Naive thymus-derived CD8-positive, alpha-beta T cell (primary cell): ENCODE results near the gene ASXL1. TPM values are rescaled to one million over a fixed set of nuclear protein-coding genes. Genes with fewer than 3 reads are reported as not detected.
A peak's percentile ranks its signal among the peaks of the same experiment; 100 is the strongest.

Experiments used
- ATAC-seq, 2 donors: fragments of 150-1000 bp; cut with Tn5 transposase in 1 of 2; sonication (Bioruptor Pico), chemical (Tn5 transposase) in 1 of 2; 1 replicate in 1 of 2; 2 replicates in 1 of 2; pipeline ENCODE4 v1.10.0; 2021; ENCODE audit warnings: mild to moderate bottlenecking in 2 of 2, moderate library complexity in 2 of 2
- POLR2A ChIA-PET: fragments of 350-600 bp; sonication (Branson Sonifier 250); formaldehyde crosslinking; loops from one replicate; lab custom pipeline; 2021; ENCODE audit warnings: antibody characterized with exemption; lab: Charles Lee
- DNase-seq, 10 donors: peaks; one replicate each; pipeline versions ENCODE4 v3.0.0 to v3.0.0-alpha.2; 2020 to 2022
- H3K27ac Mint-ChIP-seq, 10 donors: one replicate each; pipeline ENCODE4 v1.8.0; 2020 to 2022; ENCODE audit warnings: mild to moderate bottlenecking in 10 of 10, mixed read lengths in 10 of 10, moderate library complexity in 4 of 10, inconsistent platforms in 1 of 10
- H3K27me3 Mint-ChIP-seq, 5 donors: one replicate each; pipeline ENCODE4 v1.8.0; 2021 to 2022; ENCODE audit warnings: mixed read lengths in 5 of 5
- H3K36me3 Mint-ChIP-seq, 3 donors: one replicate each; pipeline ENCODE4 v1.8.0; 2020 to 2022; ENCODE audit warnings: mixed read lengths in 3 of 3, mild to moderate bottlenecking in 2 of 3, inconsistent platforms in 1 of 3
- H3K4me1 Mint-ChIP-seq, 4 donors: one replicate each; pipeline ENCODE4 v1.8.0; 2021 to 2022; ENCODE audit warnings: mixed read lengths in 4 of 4
- H3K4me3 Mint-ChIP-seq, 10 donors: one replicate each; pipeline ENCODE4 v1.8.0; 2020 to 2022; ENCODE audit warnings: mild to moderate bottlenecking in 10 of 10, mixed read lengths in 10 of 10, moderate library complexity in 6 of 10, inconsistent platforms in 1 of 10
- H3K9me3 Mint-ChIP-seq, 9 donors: one replicate each; pipeline ENCODE4 v1.8.0; 2020 to 2022; ENCODE audit warnings: mixed read lengths in 9 of 9, mild to moderate bottlenecking in 3 of 9, inconsistent platforms in 1 of 9, moderate library complexity in 1 of 9
- polyA plus RNA-seq, 3 donors: library from polyadenylated mRNA; unstranded; fragments of 300-500 nt; fragmentation: Illumina TruSeq; gene quantifications; one replicate each; pipeline ENCODE4 v1.2.3, GENCODE V29; 2021
- total RNA-seq, 8 experiments: library from RNA in 2 of 8; stranded (reverse) in 2 of 8; gene quantifications; one replicate each; pipeline ENCODE4 v1.2.3 and lab custom pipeline; 2021 to 2026

ASXL1 gene
- total and polyA plus RNA-seq, 5 experiments from 2014 or later: 15.2 to 149 (median 20.1) TPM

DNA sequence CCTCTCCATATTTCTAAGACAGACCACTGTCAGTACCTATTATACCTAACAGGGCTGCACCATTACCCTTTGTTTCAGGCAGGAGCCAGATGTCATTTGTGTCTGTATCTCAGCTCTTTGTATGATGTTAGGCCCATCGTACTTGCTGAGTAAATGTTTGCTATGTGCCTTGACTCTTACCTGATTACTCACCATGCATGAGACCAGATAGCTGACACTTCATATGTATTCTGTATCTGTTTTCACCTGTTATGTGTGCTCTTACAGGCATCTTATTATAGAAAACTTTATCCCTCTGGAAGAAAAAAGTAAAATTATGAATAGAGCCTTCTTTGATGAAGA, 31.7 kb upstream of the ASXL1 start:
- DNase-seq: no peak
- H3K4me1 Mint-ChIP-seq: no peaks in the 10 kb centered on the region
- peaks cover 6 to 38% (median 15%) of the 10 kb centered on the region in 3 donors for H3K36me3 Mint-ChIP-seq
- H3K27ac Mint-ChIP-seq: peak overlapping the region in 2 of 10 donors; percentile 19 to 51
- ATAC-seq: no peak
- no peaks in the 10 kb centered on the region for H3K27me3 Mint-ChIP-seq
- no peaks in the 10 kb centered on the region for H3K9me3 Mint-ChIP-seq
- H3K4me3 Mint-ChIP-seq: no peak overlapping the region
- POLR2A ChIA-PET: no interaction called here

DNA sequence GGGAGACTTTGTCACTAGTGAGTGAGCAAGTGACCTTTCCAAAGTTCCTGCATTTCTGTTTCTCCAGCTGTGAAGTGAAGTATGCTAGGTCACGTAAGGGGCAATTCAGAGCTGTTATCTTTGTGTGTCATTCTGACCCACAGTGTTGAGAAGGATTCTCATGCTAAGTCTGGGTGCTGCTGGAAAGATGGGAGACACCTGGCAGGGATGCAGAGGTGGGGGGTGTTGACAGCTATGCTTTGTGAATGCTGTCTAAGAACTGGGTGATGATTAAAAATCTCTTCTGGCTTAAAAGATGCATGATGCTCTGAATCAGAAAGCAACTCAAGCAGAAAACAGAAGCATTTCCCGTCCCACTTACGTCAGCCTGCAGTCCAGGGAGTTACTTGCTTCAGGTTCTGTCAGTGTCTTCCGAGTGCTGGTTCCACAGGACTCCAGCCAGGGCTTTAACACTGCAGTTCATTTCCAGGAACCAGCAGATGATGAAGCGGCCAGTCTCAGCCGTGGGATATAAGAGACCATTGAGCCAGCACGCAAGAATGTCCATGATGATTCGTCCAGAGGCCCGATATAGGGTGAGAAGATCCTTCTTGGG, 30.9 kb upstream of the ASXL1 start:
- H3K4me1 Mint-ChIP-seq: no peaks in the 10 kb centered on the region
- no peaks in the 10 kb centered on the region for H3K9me3 Mint-ChIP-seq
- POLR2A ChIA-PET: no interaction called here
- no peak for DNase-seq
- H3K36me3 Mint-ChIP-seq: peaks cover 6 to 45% (median 15%) of the 10 kb centered on the region in 3 donors
- no peak for ATAC-seq
- H3K27me3 Mint-ChIP-seq: no peaks in the 10 kb centered on the region
- no peak overlapping the region for H3K4me3 Mint-ChIP-seq
- peak overlapping the region in 2 of 10 donors; percentile 7 to 23 for H3K27ac Mint-ChIP-seq

DNA sequence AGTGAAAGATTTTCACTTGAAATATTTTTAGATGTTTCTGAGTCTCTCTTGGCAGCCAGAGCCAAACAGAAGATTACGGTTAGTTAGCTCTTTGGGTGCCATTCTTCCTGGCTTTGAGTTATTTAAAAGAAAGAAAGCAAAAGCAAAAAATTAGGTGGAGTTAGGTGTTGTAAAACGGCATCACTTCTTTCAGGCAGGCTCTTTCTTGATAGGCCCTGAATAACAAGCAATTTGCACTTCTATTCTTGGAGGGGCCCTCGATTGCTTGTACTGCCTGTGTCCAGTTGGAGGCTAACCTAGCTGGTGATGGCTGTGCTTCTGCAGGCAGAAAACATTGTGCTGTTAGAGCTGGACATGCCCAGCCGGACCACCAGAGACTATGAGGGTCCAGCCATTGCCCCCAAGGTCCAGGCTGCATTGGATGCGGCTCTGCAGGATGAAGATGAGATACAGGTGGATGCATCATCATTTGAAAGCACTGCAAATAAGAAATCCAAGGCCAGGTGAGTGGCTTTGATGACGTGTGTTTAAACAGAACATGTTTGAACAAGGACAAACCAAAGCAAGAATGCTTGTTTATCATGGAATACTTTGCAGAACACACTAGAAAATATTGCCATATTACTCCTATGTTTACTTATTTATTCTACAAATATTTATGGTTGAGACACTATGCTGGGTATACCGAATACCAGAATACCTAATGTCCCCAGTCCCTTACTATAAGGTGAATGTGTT, 28.1 kb upstream of the ASXL1 start:
- Mint-ChIP-seq H3K4me3 (no peak overlapping the region), H3K4me1 (peaks cover 0 to 16% (median under 1%) of the 10 kb centered on the region in 4 donors), H3K9me3 (no peaks in the 10 kb centered on the region), H3K36me3 (peaks cover 6 to 63% (median 15%) of the 10 kb centered on the region in 3 donors), H3K27ac (peak overlapping the region in 1 of 10 donors; percentile 44), H3K27me3 (no peaks in the 10 kb centered on the region)
- DNase-seq (no peak), ATAC-seq (no peak)
- POLR2A ChIA-PET: interaction anchor here (0.5 kb wide), 1 partner anchor 59 kb away, joined by 4 read pairs; no protein-coding TSS in a partner anchor

DNA sequence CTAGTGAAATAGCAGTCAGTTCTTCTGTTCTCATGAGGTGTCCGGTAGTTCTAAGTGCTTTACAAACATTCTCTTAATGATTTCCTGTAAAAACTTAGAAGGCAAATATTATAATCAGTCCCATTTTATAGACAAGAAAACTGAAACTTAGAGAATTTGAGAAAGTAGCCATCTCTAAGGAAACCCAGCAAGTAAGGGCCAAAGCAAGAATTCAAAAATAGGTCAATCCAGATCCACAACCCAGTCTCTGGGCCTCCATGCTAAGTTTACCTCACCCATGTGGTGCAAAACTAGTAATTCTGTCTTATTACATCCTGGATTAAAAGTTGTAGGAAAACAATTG, 27.6 kb upstream of the ASXL1 start:
- Mint-ChIP-seq H3K27me3 (no peaks in the 10 kb centered on the region), H3K36me3 (peaks cover 6 to 64% (median 15%) of the 10 kb centered on the region in 3 donors), H3K9me3 (no peaks in the 10 kb centered on the region), H3K27ac (peak overlapping the region in 2 of 10 donors; percentile 5 to 36), H3K4me1 (peaks cover 0 to 16% (median under 1%) of the 10 kb centered on the region in 4 donors), H3K4me3 (no peak overlapping the region)
- POLR2A ChIA-PET: no interaction called here
- DNase-seq: no peak
- ATAC-seq: no peak

- Mint-ChIP-seq H3K9me3 (no peaks in the 10 kb centered on the region), H3K4me3 (no peak overlapping the region), H3K36me3 (peaks cover 0 to 49% (median 5%) of the 10 kb centered on the region in 3 donors), H3K4me1 (peaks cover 3 to 21% (median 7%) of the 10 kb centered on the region in 4 donors), H3K27ac (peak overlapping the region in 1 of 10 donors; percentile 29), H3K27me3 (no peaks in the 10 kb centered on the region)
- ATAC-seq (no peak), DNase-seq (no peak)
- POLR2A ChIA-PET: interaction anchor here (0.5 kb wide), 1 partner anchor 14 kb away, joined by 4 read pairs; no protein-coding TSS in a partner anchor
Observed at GRCh38 chr20:32332614-32333013, 25.5 kb upstream of the ASXL1 start.

DNA sequence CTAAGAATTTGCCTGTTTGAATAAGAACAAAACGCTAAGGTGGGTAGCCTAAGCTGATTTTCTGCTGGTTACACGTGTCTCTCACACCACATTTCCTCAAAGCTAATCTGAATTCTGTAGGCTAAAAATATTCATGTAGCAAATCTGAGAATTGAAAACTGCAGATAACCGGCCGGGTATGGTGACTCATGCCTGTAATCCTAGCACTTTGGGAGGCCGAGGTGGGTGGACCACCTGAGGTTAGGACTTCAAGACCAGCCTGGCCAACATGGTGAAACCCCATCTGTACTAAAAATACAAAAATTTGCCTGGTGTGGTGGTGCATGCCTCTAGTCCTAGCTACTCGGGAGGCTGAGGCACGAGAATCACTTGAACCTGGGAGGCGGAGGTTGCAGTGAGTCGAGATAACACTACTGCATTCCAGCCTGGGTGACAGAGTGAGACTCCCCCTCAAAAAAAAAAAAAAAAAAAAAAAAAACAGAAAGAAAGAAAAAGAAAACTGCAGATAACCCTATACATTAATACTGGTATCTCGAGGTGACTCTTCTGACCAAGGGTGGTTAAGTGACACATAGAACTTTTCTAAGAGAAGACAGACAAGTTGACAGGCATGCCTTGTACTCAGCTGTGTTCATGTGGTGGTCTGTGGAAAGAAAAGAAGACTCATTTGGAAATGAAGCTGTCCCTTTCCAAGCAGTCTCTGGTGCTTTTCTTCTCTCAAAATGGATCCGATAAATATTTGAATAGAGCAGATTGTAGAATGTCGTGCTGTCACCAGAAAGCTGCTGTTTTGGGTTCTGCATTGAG, 24.7 kb upstream of the ASXL1 start:
- no peaks in the 10 kb centered on the region for H3K9me3 Mint-ChIP-seq
- POLR2A ChIA-PET: no interaction called here
- peaks cover 3 to 21% (median 7%) of the 10 kb centered on the region in 4 donors for H3K4me1 Mint-ChIP-seq
- peak overlapping the region in 5 of 10 donors; percentile 57 to 91 (median 64) for H3K27ac Mint-ChIP-seq
- no peaks in the 10 kb centered on the region for H3K27me3 Mint-ChIP-seq
- no peak overlapping the region for H3K4me3 Mint-ChIP-seq
- DNase-seq (no peak), ATAC-seq (no peak)
- peaks cover 0 to 46% (median 5%) of the 10 kb centered on the region in 3 donors for H3K36me3 Mint-ChIP-seq

DNA sequence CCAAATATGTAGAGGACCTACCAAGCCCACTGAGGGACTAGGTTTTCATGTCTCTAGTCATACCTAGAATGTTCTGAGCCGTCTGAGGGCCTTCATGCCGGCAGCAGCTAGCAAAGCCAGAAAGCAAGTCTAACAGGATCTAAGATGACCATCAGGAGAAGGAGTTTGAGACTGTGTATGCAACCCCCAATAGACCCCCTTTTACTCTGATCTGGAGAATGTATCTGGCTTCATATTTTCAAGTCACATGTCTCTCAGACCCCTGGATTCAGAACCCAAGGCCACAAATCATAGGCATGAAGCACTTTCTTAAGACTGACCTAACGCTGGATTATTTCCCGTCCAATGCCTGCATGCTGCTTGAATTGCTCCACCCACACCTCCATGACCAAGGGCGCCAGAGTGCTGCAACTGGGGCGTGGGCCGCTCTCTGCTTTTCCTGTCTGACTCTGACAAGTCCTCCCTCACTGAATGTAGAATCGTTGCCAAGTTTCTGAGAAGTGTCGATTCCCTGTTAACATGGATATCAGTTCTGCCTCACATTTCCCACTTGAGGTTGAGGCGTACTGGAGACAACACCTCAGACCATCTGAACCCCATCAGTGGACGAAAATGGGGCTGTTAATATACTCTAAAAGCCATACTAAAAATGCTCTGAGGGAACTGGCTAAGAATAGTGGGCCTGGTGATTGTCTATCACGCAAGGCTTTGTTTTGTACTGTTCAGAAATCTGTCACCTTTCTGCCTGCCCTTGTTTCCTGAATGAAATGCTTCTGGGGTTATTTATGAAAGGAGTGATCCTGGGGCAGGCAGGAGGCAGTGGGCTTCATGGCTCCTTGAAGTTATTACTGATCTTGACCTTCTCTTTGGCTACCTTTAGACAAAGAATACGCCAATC, 23.9 kb upstream of the ASXL1 start:
- no peaks in the 10 kb centered on the region for H3K27me3 Mint-ChIP-seq
- no peaks in the 10 kb centered on the region for H3K9me3 Mint-ChIP-seq
- peak overlapping the region in 7 of 10 donors; percentile 36 to 91 (median 64) for H3K27ac Mint-ChIP-seq
- H3K4me1 Mint-ChIP-seq: peaks cover 3 to 21% (median 7%) of the 10 kb centered on the region in 4 donors
- ATAC-seq (no peak), DNase-seq (peak in 1 of 10 donors; percentile 10)
- H3K36me3 Mint-ChIP-seq: peaks cover 0 to 46% (median 5%) of the 10 kb centered on the region in 3 donors
- peak overlapping the region in 1 of 10 donors; percentile 76 for H3K4me3 Mint-ChIP-seq
- POLR2A ChIA-PET: no interaction called here

GRCh38 chr20:32336918-32337347, 21.2 kb upstream of the ASXL1 start:
- peaks cover 3 to 21% (median 7%) of the 10 kb centered on the region in 4 donors for H3K4me1 Mint-ChIP-seq
- POLR2A ChIA-PET: interaction anchor here (0.7 kb wide), 1 partner anchor 192 kb away, joined by 3 read pairs; no protein-coding TSS in a partner anchor
- H3K36me3 Mint-ChIP-seq: peaks cover 0 to 27% (median 0%) of the 10 kb centered on the region in 3 donors
- ATAC-seq (peak; percentile 68 to 71), DNase-seq (peak in 4 of 10 donors; percentile 18 to 49 (median 42))
- peak overlapping the region in 6 of 10 donors; percentile 12 to 51 (median 41) for H3K27ac Mint-ChIP-seq
- H3K27me3 Mint-ChIP-seq: no peaks in the 10 kb centered on the region
- H3K4me3 Mint-ChIP-seq: peak overlapping the region in 1 of 10 donors; percentile 32
- no peaks in the 10 kb centered on the region for H3K9me3 Mint-ChIP-seq

DNA sequence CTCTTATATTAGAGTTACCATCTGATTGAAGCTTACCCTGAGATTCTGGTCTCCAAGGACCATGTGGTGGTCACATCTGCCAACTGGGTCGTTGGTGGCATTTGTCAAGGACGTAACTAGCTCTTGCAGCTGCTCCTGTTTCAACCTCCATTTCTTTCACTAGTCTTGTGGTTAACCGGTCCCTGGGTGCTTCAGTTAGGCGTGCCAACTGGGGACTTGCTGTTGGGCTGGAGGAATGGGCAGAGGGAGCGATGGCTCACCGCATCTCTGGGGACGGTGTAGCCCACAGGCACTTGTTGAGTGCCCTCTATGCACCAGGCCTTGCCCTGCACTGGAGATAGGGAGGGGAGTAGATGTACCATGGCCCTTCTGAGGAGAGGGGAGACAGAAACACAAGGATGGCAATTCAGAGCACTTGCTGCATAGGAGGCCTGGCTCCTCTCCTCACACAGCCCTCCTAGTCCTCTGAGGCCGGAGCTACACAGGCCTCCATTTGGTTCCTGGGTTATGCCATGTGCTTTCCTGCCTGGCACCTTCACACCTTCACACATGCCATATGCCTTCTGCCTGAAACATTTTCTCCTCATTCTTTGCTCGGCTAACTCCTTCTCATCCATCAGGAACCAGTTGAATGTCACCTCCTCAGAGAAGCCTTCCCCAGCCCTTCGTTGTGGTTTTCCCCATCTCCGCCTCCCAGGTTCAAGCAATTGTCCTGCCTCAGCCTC, 20.0 kb upstream of the ASXL1 start:
- peak overlapping the region in 2 of 10 donors; percentile 43 to 53 for H3K27ac Mint-ChIP-seq
- no peak for ATAC-seq
- H3K36me3 Mint-ChIP-seq: peaks cover 0 to 17% (median 0%) of the 10 kb centered on the region in 3 donors
- H3K4me3 Mint-ChIP-seq: no peak overlapping the region
- H3K27me3 Mint-ChIP-seq: no peaks in the 10 kb centered on the region
- DNase-seq: no peak
- H3K4me1 Mint-ChIP-seq: peaks cover 3 to 18% (median 7%) of the 10 kb centered on the region in 4 donors
- POLR2A ChIA-PET: interaction anchor here (0.8 kb wide), 1 partner anchor 97 kb away, joined by 4 read pairs; no protein-coding TSS in a partner anchor
- no peaks in the 10 kb centered on the region for H3K9me3 Mint-ChIP-seq

- H3K27me3 Mint-ChIP-seq: no peaks in the 10 kb centered on the region
- peaks cover 0 to 13% (median 0%) of the 10 kb centered on the region in 3 donors for H3K36me3 Mint-ChIP-seq
- no peak overlapping the region for H3K4me3 Mint-ChIP-seq
- no peaks in the 10 kb centered on the region for H3K9me3 Mint-ChIP-seq
- H3K4me1 Mint-ChIP-seq: peaks cover 3 to 17% (median 7%) of the 10 kb centered on the region in 4 donors
- DNase-seq (no peak), ATAC-seq (no peak)
- POLR2A ChIA-PET: no interaction called here
- H3K27ac Mint-ChIP-seq: peak overlapping the region in 2 of 10 donors; percentile 13 to 41
Observed at GRCh38 chr20:32338665-32339064, 19.5 kb upstream of the ASXL1 start.

DNA sequence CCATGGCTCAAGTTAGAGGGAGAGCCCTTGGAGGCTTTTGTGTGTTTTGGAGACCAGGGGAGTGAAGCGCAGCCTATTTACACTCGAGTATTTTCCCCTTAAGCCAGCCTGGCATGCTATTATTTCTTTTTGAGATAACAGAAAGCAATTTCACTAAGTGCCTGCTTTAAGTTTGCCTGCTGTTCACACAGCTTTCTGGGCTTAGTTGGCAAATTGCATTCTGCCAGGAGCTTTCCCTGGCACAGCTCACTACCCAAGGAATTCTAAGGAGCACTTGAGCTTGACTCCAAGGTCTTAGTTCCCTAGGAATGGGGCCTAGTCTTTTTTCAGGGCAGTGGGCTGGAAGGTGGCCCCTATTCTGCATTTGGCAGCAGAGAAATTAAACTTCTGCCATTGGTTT, 19.0 kb upstream of the ASXL1 start:
- POLR2A ChIA-PET: no interaction called here
- H3K4me3 Mint-ChIP-seq: no peak overlapping the region
- DNase-seq (no peak), ATAC-seq (no peak)
- H3K9me3 Mint-ChIP-seq: no peaks in the 10 kb centered on the region
- H3K27ac Mint-ChIP-seq: peak overlapping the region in 1 of 10 donors; percentile 14
- H3K36me3 Mint-ChIP-seq: peaks cover 0 to 10% (median 0%) of the 10 kb centered on the region in 3 donors
- H3K27me3 Mint-ChIP-seq: no peaks in the 10 kb centered on the region
- H3K4me1 Mint-ChIP-seq: peaks cover 3 to 12% (median 6%) of the 10 kb centered on the region in 4 donors
